ENCODE data around the gene AP1S1. TPM values are rescaled to one million over a fixed set of nuclear protein-coding genes. Genes with fewer than 3 reads are reported as not detected.

Gene AP1S1
- polyA plus RNA-seq, 2 of the 4 experiments (the other 2 are of a cell fraction): 107 to 181 TPM

DNA sequence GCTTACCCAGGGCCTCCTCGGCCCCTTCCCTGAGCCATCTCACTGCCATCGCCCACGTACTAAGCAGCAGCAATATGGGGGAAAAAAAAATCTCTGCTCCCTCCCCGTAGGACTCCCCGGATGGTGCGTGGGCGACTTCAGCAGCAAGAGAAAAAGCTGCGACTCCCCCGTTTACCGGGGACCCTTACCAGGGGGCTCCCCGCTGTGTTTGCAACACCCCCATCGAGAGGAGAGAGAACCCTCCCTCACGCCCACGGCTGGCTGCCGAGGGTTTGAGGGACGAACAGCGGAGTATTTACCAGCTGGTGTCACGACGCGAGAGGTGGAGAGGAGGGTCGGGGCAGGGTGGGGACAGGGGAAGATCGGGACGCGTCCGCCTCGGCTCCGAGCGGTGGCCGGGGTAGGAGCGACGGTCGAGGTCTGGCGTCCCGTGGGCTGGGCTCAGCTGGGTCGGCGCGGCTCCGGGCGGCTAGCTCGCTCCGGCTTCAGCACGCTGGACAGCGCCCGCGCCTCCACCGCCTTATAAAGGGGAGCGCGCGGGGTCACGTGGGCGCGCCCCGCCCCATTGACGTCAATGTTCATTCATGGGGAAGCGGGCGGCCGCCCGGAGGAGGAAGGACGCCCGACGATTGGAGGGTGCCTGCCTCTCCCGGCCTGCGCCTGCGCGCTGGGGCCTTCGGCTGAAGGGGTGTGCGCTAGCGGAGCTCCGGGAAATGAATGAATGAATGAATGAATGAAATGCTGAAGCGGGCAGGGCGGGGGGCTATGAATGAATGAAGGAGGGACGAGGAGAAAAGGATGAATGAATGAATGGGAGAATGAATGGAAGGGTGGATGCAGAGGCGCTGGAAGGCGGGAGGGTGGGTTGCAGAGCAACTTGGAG is 11.0 kb downstream of the AP1S1 start, which contains the start of gene VGF:
Gene VGF (minus strand): TSS at position 495 of the 883 bp plus-strand sequence. CDS start 726 bp downstream, outside the sequence.
- Histone ChIP-seq H3K27ac (peak within 1 kb of the TSS; percentile 9 to 83; a peak in 4 of 6 replicates), H3K9me3 (no peaks in the 10 kb centered on the region), H3K4me3 (peak within 1 kb of the TSS; percentile 54), H3K4me2 (peak within 1 kb of the TSS; percentile 98), H3K4me1 (peaks cover 86% of the 10 kb centered on the region)
- CTCF ChIA-PET: interaction anchor here (0.8 to 16.1 kb wide), 8 partner anchors 10 to 338 kb away, joined by 3 to 235 read pairs (median 4); partner anchors contain the start of gene EPHB4
- POLR2A ChIA-PET: interaction anchor here (0.5 to 2.4 kb wide), 9 partner anchors 8 to 736 kb away, joined by 3 to 16 read pairs (median 3); partner anchors contain the start of genes PLOD3 and SERPINE1
- DNase-seq (ENCODE audit: low read depth in 1 of 2, low spot score in 1 of 2) (peak; percentile 92 to 96), ATAC-seq (peak; percentile 51 to 74; a peak in 5 of 6 replicates), FAIRE-seq (no peak)
- 15% methylated on average over 61 of the region's 74 CpGs for WGBS (ENCODE audit: missing lambda C conversion rate)
- TF ChIP-seq ZC3H11A (IDR thresholded peaks at IDR 0.05) (no peak), ZNF302 (CRISPR knock-in tag; IDR thresholded peaks at IDR 0.05) (no peak), NR3C1 (IDR thresholded peaks at IDR 0.05) (no peak), NPAS2 (CRISPR knock-in tag; IDR thresholded peaks at IDR 0.05; ENCODE audit: borderline replicate concordance) (peak; percentile 46; the same call in 1 of the 2 replicates), KDM1A (IDR thresholded peaks at IDR 0.05; ENCODE audit: low read depth) (no peak), NFE2L2 (conservative IDR thresholded peaks at IDR 0.05; ENCODE audit: low read length) (no peak), POLR2AphosphoS2 (conservative IDR thresholded peaks at IDR 0.05; ENCODE audit: low read length) (no peak), FOSB (CRISPR knock-in tag; IDR thresholded peaks at IDR 0.05) (no peak), HOXA7 (CRISPR knock-in tag; IDR thresholded peaks at IDR 0.05) (no peak), RNF2 (IDR thresholded peaks at IDR 0.05; ENCODE audit: borderline replicate concordance, low read depth) (no peak), MYC (IDR thresholded peaks at IDR 0.05; ENCODE audit: borderline replicate concordance, low read length) (no peak), MAFK (IDR thresholded peaks at IDR 0.05; ENCODE audit: partially characterized antibody) (no peak), RCOR1 (IDR thresholded peaks at IDR 0.05; ENCODE audit: low read depth, low read length) (no peak), CEBPB (IDR thresholded peaks at IDR 0.05) (no peak), HOXB5 (CRISPR knock-in tag; IDR thresholded peaks at IDR 0.05) (peak; percentile 67; the same call in 1 of the 2 replicates), CHD2 (IDR thresholded peaks at IDR 0.05; ENCODE audit: low read length, partially characterized antibody) (no peak), CBX2 (IDR thresholded peaks at IDR 0.05; ENCODE audit: borderline replicate concordance, low read depth) (no peak), CBX8 (IDR thresholded peaks at IDR 0.05) (no peak), SREBF2 (IDR thresholded peaks at IDR 0.05) (no peak), HDAC2 (IDR thresholded peaks at IDR 0.05) (no peak), KDM5A (IDR thresholded peaks at IDR 0.05) (no peak), ZSCAN20 (CRISPR knock-in tag; IDR thresholded peaks at IDR 0.05) (peak; percentile 82; the same call in 1 of the 2 replicates), CHD4 (IDR thresholded peaks at IDR 0.05; ENCODE audit: borderline replicate concordance) (no peak), ZFP36 (IDR thresholded peaks at IDR 0.05; ENCODE audit: borderline replicate concordance, partially characterized antibody) (no peak)
- TF ChIP-seq, protein P1, sequence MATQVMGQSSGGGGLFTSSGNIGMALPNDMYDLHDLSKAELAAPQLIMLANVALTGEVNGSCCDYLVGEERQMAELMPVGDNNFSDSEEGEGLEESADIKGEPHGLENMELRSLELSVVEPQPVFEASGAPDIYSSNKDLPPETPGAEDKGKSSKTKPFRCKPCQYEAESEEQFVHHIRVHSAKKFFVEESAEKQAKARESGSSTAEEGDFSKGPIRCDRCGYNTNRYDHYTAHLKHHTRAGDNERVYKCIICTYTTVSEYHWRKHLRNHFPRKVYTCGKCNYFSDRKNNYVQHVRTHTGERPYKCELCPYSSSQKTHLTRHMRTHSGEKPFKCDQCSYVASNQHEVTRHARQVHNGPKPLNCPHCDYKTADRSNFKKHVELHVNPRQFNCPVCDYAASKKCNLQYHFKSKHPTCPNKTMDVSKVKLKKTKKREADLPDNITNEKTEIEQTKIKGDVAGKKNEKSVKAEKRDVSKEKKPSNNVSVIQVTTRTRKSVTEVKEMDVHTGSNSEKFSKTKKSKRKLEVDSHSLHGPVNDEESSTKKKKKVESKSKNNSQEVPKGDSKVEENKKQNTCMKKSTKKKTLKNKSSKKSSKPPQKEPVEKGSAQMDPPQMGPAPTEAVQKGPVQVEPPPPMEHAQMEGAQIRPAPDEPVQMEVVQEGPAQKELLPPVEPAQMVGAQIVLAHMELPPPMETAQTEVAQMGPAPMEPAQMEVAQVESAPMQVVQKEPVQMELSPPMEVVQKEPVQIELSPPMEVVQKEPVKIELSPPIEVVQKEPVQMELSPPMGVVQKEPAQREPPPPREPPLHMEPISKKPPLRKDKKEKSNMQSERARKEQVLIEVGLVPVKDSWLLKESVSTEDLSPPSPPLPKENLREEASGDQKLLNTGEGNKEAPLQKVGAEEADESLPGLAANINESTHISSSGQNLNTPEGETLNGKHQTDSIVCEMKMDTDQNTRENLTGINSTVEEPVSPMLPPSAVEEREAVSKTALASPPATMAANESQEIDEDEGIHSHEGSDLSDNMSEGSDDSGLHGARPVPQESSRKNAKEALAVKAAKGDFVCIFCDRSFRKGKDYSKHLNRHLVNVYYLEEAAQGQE (IDR thresholded peaks at IDR 0.05): peak; percentile 98
- TF ChIP-seq, protein P2, sequence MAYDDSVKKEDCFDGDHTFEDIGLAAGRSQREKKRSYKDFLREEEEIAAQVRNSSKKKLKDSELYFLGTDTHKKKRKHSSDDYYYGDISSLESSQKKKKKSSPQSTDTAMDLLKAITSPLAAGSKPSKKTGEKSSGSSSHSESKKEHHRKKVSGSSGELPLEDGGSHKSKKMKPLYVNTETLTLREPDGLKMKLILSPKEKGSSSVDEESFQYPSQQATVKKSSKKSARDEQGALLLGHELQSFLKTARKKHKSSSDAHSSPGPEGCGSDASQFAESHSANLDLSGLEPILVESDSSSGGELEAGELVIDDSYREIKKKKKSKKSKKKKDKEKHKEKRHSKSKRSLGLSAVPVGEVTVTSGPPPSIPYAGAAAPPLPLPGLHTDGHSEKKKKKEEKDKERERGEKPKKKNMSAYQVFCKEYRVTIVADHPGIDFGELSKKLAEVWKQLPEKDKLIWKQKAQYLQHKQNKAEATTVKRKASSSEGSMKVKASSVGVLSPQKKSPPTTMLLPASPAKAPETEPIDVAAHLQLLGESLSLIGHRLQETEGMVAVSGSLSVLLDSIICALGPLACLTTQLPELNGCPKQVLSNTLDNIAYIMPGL (CRISPR knock-in tag; IDR thresholded peaks at IDR 0.05; ENCODE audit: borderline replicate concordance): no peak
- TF ChIP-seq, protein P3, sequence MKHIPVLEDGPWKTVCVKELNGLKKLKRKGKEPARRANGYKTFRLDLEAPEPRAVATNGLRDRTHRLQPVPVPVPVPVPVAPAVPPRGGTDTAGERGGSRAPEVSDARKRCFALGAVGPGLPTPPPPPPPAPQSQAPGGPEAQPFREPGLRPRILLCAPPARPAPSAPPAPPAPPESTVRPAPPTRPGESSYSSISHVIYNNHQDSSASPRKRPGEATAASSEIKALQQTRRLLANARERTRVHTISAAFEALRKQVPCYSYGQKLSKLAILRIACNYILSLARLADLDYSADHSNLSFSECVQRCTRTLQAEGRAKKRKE (CRISPR knock-in tag; IDR thresholded peaks at IDR 0.05; ENCODE audit: low read depth): no peak
- TF ChIP-seq, protein P4, sequence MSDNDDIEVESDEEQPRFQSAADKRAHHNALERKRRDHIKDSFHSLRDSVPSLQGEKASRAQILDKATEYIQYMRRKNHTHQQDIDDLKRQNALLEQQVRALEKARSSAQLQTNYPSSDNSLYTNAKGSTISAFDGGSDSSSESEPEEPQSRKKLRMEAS (IDR thresholded peaks at IDR 0.05): peak; percentile 87
- TF ChIP-seq, protein P5, sequence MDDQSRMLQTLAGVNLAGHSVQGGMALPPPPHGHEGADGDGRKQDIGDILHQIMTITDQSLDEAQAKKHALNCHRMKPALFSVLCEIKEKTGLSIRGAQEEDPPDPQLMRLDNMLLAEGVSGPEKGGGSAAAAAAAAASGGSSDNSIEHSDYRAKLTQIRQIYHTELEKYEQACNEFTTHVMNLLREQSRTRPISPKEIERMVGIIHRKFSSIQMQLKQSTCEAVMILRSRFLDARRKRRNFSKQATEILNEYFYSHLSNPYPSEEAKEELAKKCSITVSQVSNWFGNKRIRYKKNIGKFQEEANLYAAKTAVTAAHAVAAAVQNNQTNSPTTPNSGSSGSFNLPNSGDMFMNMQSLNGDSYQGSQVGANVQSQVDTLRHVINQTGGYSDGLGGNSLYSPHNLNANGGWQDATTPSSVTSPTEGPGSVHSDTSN (IDR thresholded peaks at IDR 0.05): no peak
- TF ChIP-seq, protein P6, sequence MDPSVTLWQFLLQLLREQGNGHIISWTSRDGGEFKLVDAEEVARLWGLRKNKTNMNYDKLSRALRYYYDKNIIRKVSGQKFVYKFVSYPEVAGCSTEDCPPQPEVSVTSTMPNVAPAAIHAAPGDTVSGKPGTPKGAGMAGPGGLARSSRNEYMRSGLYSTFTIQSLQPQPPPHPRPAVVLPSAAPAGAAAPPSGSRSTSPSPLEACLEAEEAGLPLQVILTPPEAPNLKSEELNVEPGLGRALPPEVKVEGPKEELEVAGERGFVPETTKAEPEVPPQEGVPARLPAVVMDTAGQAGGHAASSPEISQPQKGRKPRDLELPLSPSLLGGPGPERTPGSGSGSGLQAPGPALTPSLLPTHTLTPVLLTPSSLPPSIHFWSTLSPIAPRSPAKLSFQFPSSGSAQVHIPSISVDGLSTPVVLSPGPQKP (IDR thresholded peaks at IDR 0.05; ENCODE audit: low read depth, low read length): no peak

Measured in A549 (cell line).